A673 (cell line): ENCODE results near the gene NHERF2. TPM values are rescaled to one million over a fixed set of nuclear protein-coding genes. Genes with fewer than 3 reads are reported as not detected.
"Not testable (repeated sequence)": the region's sequence is repeated elsewhere in the genome, so short reads cannot be mapped to it uniquely, and the experiment has no call there.

ENCODE experiments used
- BruUV-seq: library from RNA; stranded (reverse); fragments of 400-500 nt; replicated peaks from 2 replicates; lab custom pipeline; 2021; lab: Mats Ljungman, UMichigan
- CTCF ChIA-PET: fragments of 300-600 bp; sonication (Branson Sonifier 250); formaldehyde crosslinking; loops from one replicate; lab custom pipeline; 2022; ENCODE audit warnings: antibody characterized with exemption; lab: Charles Lee
- POLR2A ChIA-PET: fragments of 300-600 bp; sonication (Branson Sonifier 250); formaldehyde crosslinking; loops from one replicate; lab custom pipeline; 2022; ENCODE audit warnings: antibody characterized with exemption; ENCODE audit not compliant: low non-redundant PET; lab: Charles Lee
- DNase-seq: peaks from one replicate; pipeline ENCODE4 v3.0.0-alpha.2; 2015; ENCODE audit warnings: low spot score
- H3K27ac ChIP-seq: fragments of 200-600 bp; sonication (generic); 2 replicates; pipeline ENCODE4 v1.5.1; 2016; ENCODE audit warnings: mixed run types, low read depth, mild to moderate bottlenecking, mixed read lengths, antibody characterized with exemption, low read length; ENCODE audit not compliant: poor library complexity, severe bottlenecking
- H3K27me3 ChIP-seq: fragments of 200-600 bp; sonication (generic); replicated peaks from 2 replicates; pipeline ENCODE4 v1.6.1; 2017; ENCODE audit warnings: mixed run types, low read depth, mild to moderate bottlenecking, mixed read lengths, antibody characterized with exemption, low read length; ENCODE audit not compliant: insufficient read depth, poor library complexity
- H3K36me3 ChIP-seq: fragments of 200-600 bp; sonication (generic); 2 replicates; pipeline ENCODE4 v1.6.1; 2016; ENCODE audit warnings: mixed run types, mild to moderate bottlenecking, mixed read lengths, antibody characterized with exemption, low read length; ENCODE audit not compliant: insufficient read depth, poor library complexity, severe bottlenecking
- H3K4me1 ChIP-seq: fragments of 200-600 bp; sonication (generic); 2 replicates; pipeline ENCODE4 v1.6.1; 2017; ENCODE audit warnings: mixed run types, mild to moderate bottlenecking, mixed read lengths, antibody characterized with exemption, low read length; ENCODE audit not compliant: insufficient read depth, poor library complexity, severe bottlenecking
- H3K4me3 ChIP-seq: fragments of 200-600 bp; sonication (generic); 2 replicates; pipeline ENCODE4 v1.5.1; 2016; ENCODE audit warnings: low read depth, mixed run types, mild to moderate bottlenecking, mixed read lengths, low read length; ENCODE audit not compliant: poor library complexity, severe bottlenecking
- H3K9me3 ChIP-seq: fragments of 200-600 bp; sonication (generic); 2 replicates; pipeline ENCODE4 v1.6.1; 2016; ENCODE audit warnings: mixed run types, low read depth, mild to moderate bottlenecking, mixed read lengths, antibody characterized with exemption, low read length; ENCODE audit not compliant: poor library complexity, severe bottlenecking
- EZH2 ChIP-seq: fragments of 200-600 bp; sonication (generic); IDR thresholded peaks from 2 replicates; pipeline ENCODE4 v1.6.1; 2017; ENCODE audit warnings: borderline replicate concordance, low read depth, mild to moderate bottlenecking, mixed read lengths, antibody characterized with exemption, low read length; ENCODE audit not compliant: poor library complexity, severe bottlenecking
- intact Hi-C: fragments of 100-400 bp; cut with micrococcal nuclease; formaldehyde crosslinking; loops from one replicate; pipeline ENCODE4 v1.10.0; 2022; ENCODE audit not compliant: unreplicated experiment
- total RNA-seq: library from RNA; stranded (reverse); gene quantifications from 2 replicates; pipeline ENCODE4 v1.2.3, GENCODE V29; 2021
- TF ChIP-seq, protein P1 (sequence below): fragments of 300-800, 200-600 bp; sonication (generic); conservative IDR thresholded peaks from 2 replicates; pipeline ENCODE4 v1.5.1; 2017; ENCODE audit warnings: low read depth, mild to moderate bottlenecking, antibody characterized with exemption, low read length, moderate library complexity, mixed read lengths

Gene NHERF2
- total RNA-seq, 1 experiment from 2014 or later: 19.5 TPM

DNA sequence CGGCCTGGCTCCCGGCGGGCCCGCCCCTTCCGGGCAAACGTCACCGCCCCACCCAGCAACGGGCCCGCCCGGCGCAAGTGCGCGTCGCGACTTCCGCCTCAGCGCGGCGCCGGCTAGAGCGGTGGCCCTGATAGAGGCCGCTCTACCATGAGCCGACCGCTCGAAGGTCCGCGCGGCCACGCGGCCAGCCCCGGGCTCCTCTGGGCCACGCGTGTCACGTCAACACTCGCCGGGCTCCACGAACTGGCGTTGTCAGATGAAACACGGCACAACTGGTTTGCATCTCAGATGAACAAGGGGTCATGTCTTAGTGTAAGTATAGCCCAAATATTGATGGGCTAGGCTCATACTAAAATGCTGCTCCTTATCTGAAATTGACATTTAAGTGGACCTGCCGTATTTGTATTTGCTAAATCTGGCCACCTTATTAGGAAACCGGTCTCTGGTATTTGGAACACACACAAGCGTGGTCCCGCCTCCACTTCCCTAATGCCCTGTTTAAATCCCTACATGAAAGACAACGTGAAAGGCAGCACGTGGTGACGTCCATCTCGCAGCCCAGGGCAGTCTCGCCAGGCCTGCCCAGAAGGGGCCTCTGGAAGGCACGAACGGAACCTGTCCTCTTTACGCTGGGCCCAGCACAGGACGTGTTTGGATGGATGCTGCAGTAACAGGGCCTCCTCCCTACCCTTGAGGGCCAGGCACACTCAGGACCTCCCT, 16.8 kb upstream of the NHERF2 start, which contains the start of gene ZNF598:
TSS of gene ZNF598 (minus strand) at position 31 of the 720 bp plus-strand sequence.
- peak within 1 kb of the TSS; percentile 93 for H3K27ac ChIP-seq
- TSS peak; percentile 98 for BruUV-seq

DNA sequence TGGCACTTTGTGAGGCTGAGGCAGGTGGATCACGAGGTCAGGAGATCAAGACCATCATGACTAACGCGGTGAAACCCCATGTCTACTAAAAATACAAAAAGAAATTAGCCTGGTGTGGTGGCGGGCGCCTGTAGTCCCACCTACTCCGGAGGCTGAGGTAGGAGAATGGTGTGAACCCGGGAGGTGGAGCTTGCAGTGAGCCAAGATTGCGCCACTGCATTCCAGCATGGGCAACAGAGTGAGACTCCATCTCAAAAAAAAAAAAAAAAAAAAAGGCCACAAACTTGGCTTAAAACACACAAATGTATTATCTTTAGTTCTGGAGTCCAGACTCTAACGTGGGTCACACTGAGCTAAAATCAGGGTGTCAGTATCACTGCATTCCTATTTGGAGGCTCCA, 15.0 kb upstream of the NHERF2 start:
- DNase-seq, H3K27me3 ChIP-seq, H3K27ac ChIP-seq, BruUV-seq, intact Hi-C loops, H3K4me3 ChIP-seq, H3K9me3 ChIP-seq, H3K36me3 ChIP-seq: not testable (repeated sequence)
- ChIA-PET CTCF (interaction anchor here (0.5 to 1.1 kb wide), 4 partner anchors 8 to 47 kb away, joined by 3 to 7 read pairs (median 6); partner anchors contain the start of gene RPS2), POLR2A (interaction anchor here (0.7 kb wide), 1 partner anchor 144 kb away, joined by 18 read pairs; the partner anchor contains the start of gene TRAF7)
- peaks cover 22% of the 10 kb centered on the region for H3K4me1 ChIP-seq

More for the DNA sequence above, 16.8 kb upstream of the NHERF2 start, which contains the start of gene ZNF598:
- Histone ChIP-seq H3K4me3 (peak within 1 kb of the TSS; percentile 99), H3K4me1 (peaks cover 38% of the 10 kb centered on the region), H3K27me3 (no peaks in the 10 kb centered on the region), H3K9me3 (no peaks in the 10 kb centered on the region), H3K36me3 (peaks cover 3% of the 10 kb centered on the region)
- ChIA-PET CTCF (no interaction called here), POLR2A (no interaction called here)
- TF ChIP-seq, protein P1, sequence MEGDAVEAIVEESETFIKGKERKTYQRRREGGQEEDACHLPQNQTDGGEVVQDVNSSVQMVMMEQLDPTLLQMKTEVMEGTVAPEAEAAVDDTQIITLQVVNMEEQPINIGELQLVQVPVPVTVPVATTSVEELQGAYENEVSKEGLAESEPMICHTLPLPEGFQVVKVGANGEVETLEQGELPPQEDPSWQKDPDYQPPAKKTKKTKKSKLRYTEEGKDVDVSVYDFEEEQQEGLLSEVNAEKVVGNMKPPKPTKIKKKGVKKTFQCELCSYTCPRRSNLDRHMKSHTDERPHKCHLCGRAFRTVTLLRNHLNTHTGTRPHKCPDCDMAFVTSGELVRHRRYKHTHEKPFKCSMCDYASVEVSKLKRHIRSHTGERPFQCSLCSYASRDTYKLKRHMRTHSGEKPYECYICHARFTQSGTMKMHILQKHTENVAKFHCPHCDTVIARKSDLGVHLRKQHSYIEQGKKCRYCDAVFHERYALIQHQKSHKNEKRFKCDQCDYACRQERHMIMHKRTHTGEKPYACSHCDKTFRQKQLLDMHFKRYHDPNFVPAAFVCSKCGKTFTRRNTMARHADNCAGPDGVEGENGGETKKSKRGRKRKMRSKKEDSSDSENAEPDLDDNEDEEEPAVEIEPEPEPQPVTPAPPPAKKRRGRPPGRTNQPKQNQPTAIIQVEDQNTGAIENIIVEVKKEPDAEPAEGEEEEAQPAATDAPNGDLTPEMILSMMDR: no peak
- no peak for TF ChIP-seq EZH2
- DNase-seq: peak; percentile 93
- intact Hi-C loops: loop anchor here (10.0 kb wide), 1 partner anchor 205 kb away; the partner anchor contains the start of genes BRICD5 and PGP

DNA sequence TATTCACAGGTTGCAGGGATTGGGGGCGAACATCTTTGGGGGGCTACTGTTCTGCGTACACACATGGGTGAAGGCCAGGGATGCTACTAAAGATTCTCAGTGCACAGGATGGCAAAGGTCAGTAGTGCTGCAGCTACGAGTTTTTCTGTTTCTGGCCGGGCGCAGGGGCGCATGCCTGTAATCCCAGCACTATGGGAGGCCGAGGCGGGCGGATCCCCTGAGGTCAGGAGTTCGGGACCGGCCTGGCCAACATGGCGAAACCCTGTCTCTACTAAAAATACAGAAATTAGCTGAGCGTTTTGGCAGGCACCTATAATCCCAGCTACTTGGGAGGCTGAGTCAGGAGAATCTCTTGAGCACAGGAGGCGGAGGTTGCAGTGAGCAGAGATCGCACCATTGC, 13.2 kb upstream of the NHERF2 start:
- Histone ChIP-seq H3K36me3 (no peaks in the 10 kb centered on the region), H3K4me1 (peaks cover 10% of the 10 kb centered on the region), H3K9me3 (no peaks in the 10 kb centered on the region), H3K4me3 (no peak overlapping the region), H3K27ac (no peak overlapping the region), H3K27me3 (no peaks in the 10 kb centered on the region)
- DNase-seq: no peak
- TF ChIP-seq EZH2: no peak
- TF ChIP-seq, protein P1: no peak
- BruUV-seq: no TSS peak
- intact Hi-C loops: no loop called here
- POLR2A ChIA-PET: no interaction called here
- CTCF ChIA-PET: interaction anchor here (1.2 kb wide), 1 partner anchor 127 kb away, joined by 3 read pairs; no protein-coding TSS in a partner anchor
